ENCODE measurements around the gene AGER. TPM values are rescaled to one million over a fixed set of nuclear protein-coding genes. Genes with fewer than 3 reads are reported as not detected.

Gene AGER
- total and polyA plus RNA-seq, 9 of the 15 experiments (the other 6 are each of a cell fraction or from before 2014, with no cell fraction given) = 1.2 to 11.5 (median 4.1) TPM

- Histone ChIP-seq H3K36me3 (ENCODE audit: control insufficient read depth, insufficient read depth, low read length) (no peaks in the 10 kb centered on the region), H3K27me3 (ENCODE audit: control insufficient read depth in 2 of 2, insufficient read depth in 2 of 2, low read length in 2 of 2) (peaks cover under 1% of the 10 kb centered on the region in 2 experiments; a peak in 3 of 5 replicates), H3K9me1 (ENCODE audit: control insufficient read depth, insufficient read depth, low read length) (no peaks in the 10 kb centered on the region), H3K9ac (ENCODE audit: insufficient read depth in 1 of 2, low read depth in 2 of 2, low read length in 2 of 2) (peak overlapping the region in 1 of 2 experiments; percentile 2; a peak in 1 of 4 replicates), H2AFZ (ENCODE audit: low read depth, low read length) (no peak overlapping the region), H4K20me1 (replicated peaks; ENCODE audit: control insufficient read depth, insufficient read depth, low read length) (no peaks in the 10 kb centered on the region), H3K79me2 (ENCODE audit: control insufficient read depth, insufficient read depth, low read length) (peaks cover 9% of the 10 kb centered on the region; the same call in 2 of the 3 replicates), H3K27ac (ENCODE audit: extremely low read depth, low read depth, low read length) (no peak overlapping the region), H3K4me3 (no peak overlapping the region), H3K4me2 (ENCODE audit: insufficient read depth, low read length) (no peak overlapping the region), H3K9me3 (replicated peaks; ENCODE audit: control insufficient read depth, insufficient read depth, low read depth, low read length) (no peaks in the 10 kb centered on the region), H3K4me1 (replicated peaks in 1 of 2; ENCODE audit: control insufficient read depth in 2 of 2, insufficient read depth in 2 of 2, low read length in 2 of 2) (peaks cover 33 to 43% of the 10 kb centered on the region in 2 experiments)
- no peak for FAIRE-seq
- ChIA-PET CTCF (ENCODE audit: low intra/inter-chr PET ratio) (no interaction called here), POLR2A (interaction anchor here (0.7 kb wide), 1 partner anchor 10 kb away, joined by 5 read pairs; no protein-coding TSS in a partner anchor)
- in situ Hi-C loops (cut with MboI) (no loop called here), intact Hi-C loops (cut with micrococcal nuclease) (loop anchor here (5.0 to 10.0 kb wide), 2 partner anchors 294 to 774 kb away; partner anchors contain the start of gene ZBTB12)
- ATAC-seq = no peak
- no peak for DNase-seq (ENCODE audit: extremely low read depth in 1 of 4, low spot score in 3 of 4)
- 41% methylated on average over 3 of the region's 3 CpGs for WGBS (ENCODE audit: insufficient coverage, low coverage, missing lambda C conversion rate)
- TF ChIP-seq RBFOX2 (IDR thresholded peaks at IDR 0.05; ENCODE audit: low read depth, low read length) (no peak), TBP (optimal IDR thresholded peaks at IDR 0.05; ENCODE audit: low read depth, low read length) (no peak), HIVEP1 (CRISPR knock-in tag; IDR thresholded peaks at IDR 0.05) (no peak), POLR2AphosphoS5 (IDR thresholded peaks at IDR 0.05; ENCODE audit: control insufficient read depth, insufficient read depth, low read depth, low read length) (no peak), ZNF212 (CRISPR knock-in tag; IDR thresholded peaks at IDR 0.05) (no peak), RFX7 (CRISPR knock-in tag; IDR thresholded peaks at IDR 0.05) (no peak), ZNF431 (CRISPR knock-in tag; IDR thresholded peaks at IDR 0.05) (no peak), SIN3B (IDR thresholded peaks at IDR 0.05; ENCODE audit: low read depth) (no peak), ZNF778 (CRISPR knock-in tag; IDR thresholded peaks at IDR 0.05) (no peak), HMG20B (CRISPR knock-in tag; IDR thresholded peaks at IDR 0.05) (no peak), HOMEZ (CRISPR knock-in tag; IDR thresholded peaks at IDR 0.05) (no peak), CBX1 (IDR thresholded peaks at IDR 0.05; ENCODE audit: low read depth) (no peak), BRF1 (IDR thresholded peaks at IDR 0.05; ENCODE audit: borderline replicate concordance, extremely low read depth, insufficient read length) (no peak), FOS (IDR thresholded peaks at IDR 0.05; ENCODE audit: extremely low read depth, insufficient read length) (no peak), TAF1 (IDR thresholded peaks at IDR 0.05; ENCODE audit: control insufficient read depth, extremely low read depth, insufficient read depth, low read length, severe bottlenecking) (no peak)
- TF ChIP-seq, protein P1, sequence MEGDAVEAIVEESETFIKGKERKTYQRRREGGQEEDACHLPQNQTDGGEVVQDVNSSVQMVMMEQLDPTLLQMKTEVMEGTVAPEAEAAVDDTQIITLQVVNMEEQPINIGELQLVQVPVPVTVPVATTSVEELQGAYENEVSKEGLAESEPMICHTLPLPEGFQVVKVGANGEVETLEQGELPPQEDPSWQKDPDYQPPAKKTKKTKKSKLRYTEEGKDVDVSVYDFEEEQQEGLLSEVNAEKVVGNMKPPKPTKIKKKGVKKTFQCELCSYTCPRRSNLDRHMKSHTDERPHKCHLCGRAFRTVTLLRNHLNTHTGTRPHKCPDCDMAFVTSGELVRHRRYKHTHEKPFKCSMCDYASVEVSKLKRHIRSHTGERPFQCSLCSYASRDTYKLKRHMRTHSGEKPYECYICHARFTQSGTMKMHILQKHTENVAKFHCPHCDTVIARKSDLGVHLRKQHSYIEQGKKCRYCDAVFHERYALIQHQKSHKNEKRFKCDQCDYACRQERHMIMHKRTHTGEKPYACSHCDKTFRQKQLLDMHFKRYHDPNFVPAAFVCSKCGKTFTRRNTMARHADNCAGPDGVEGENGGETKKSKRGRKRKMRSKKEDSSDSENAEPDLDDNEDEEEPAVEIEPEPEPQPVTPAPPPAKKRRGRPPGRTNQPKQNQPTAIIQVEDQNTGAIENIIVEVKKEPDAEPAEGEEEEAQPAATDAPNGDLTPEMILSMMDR (IDR thresholded peaks at IDR 0.05 in 2 of 3, conservative IDR thresholded peaks at IDR 0.05 in 1 of 3; ENCODE audit: insufficient read depth in 2 of 3, low read depth in 1 of 3, low read length in 3 of 3) = no peak
- no TSS peak for BruUV-seq (replicated peaks)
These were observed 14.3 kb upstream of the AGER start for GRCh38 chr6:32198345-32198696.
